Activated CD8-positive, alpha-beta memory T cell treated with anti-CD3 and anti-CD28 coated beads, Interleukin-2, amount 50 U/mL, for 1 hour (primary cell): ENCODE data around the gene GREB1L.

ENCODE experiments used
- DNase-seq: peaks from one replicate; pipeline ENCODE4 v3.0.0-alpha.2; 2020; ENCODE audit errors: extremely low read depth

GREB1L gene

DNA sequence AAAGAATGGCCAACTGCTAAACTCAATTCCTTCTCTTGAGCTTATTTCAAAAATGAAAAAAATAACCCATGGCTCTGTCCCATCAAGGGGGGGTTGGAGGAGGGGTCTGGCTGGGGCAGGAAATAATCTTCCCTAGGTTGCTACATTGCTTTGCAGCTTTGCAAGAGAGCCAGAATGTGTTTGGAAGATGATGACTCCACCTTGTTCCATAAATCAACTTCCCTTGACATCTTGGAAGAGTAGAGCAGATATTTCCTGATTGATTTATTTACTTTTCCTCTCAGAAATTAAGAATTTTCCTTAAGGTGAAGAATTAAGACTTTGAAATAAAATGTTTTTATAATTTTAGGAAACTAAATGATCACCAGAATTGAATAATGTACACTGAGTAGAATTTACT lies 317.2 kb downstream of the GREB1L start:
- DNase-seq: no peak

DNA sequence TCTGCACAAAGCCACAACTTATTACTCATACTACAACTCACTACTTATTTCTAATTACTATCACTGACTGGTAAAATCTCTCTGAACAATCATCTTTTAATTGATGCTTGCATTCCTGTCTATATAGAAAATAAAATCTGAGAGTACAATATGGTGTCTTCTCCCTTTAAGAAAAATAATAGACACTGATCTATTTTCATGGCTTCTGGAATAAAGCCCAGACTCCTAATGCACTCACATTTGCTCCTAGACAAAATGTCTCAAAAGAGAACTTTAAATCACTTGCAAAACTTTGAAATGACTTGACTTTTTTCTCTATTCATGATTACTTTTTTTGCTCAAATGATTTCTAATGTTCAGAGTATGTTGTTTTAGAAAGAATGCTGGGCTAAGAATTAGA lies 329.7 kb downstream of the GREB1L start:
- no peak for DNase-seq
